Lower leg skin (tissue), 4 donors: ENCODE results near the gene COG8. TPM values are rescaled to one million over a fixed set of nuclear protein-coding genes. Genes with fewer than 3 reads are reported as not detected.

ENCODE experiments used
- DNase-seq, 2 donors: peaks; one replicate each; pipeline ENCODE4 v3.0.0-alpha.2; 2019; ENCODE audit warnings: low spot score in 2 of 2
- H3K4me3 ChIP-seq: fragments of 200-600 bp; sonication (generic); 2 replicates; pipeline ENCODE4 v1.5.1; 2017; ENCODE audit warnings: mild to moderate bottlenecking, low read depth; ENCODE audit not compliant: poor library complexity, severe bottlenecking
- CTCF ChIP-seq, 3 donors: fragments of 450-650 bp; IDR thresholded peaks; one replicate each; pipeline ENCODE4 v1.5.1; 2016; ENCODE audit warnings: antibody characterized with exemption in 3 of 3, mild to moderate bottlenecking in 3 of 3, moderate library complexity in 2 of 3
- POLR2A ChIP-seq, 2 donors: fragments of 450-650 bp; IDR thresholded peaks; one replicate each; pipeline ENCODE4 v1.6.1; 2016 to 2017; ENCODE audit warnings: antibody characterized with exemption in 2 of 2, mild to moderate bottlenecking in 1 of 2, moderate library complexity in 1 of 2
- WGBS, 2 donors: methylation state at CpG; one replicate each; pipeline ENCODE4 v1.1.5; 2018; 5-methylcytosine and 5-hydroxymethylcytosine counted together
- intact Hi-C: fragments of 100-400 bp; cut with DNase I; formaldehyde crosslinking; loops from one replicate; pipeline ENCODE4 v1.15.0; 2023; ENCODE audit warnings: low total_unique reads
- total RNA-seq, 4 donors: library from RNA; depleted of rRNA; stranded (reverse); fragments of >200 nt; gene quantifications; one replicate each; pipeline ENCODE4 v1.1.0, GENCODE V29; 2016

Gene COG8
- 10 to 100 TPM; 40.8 to 57.8 (median 47.6) TPM for total RNA-seq

DNA sequence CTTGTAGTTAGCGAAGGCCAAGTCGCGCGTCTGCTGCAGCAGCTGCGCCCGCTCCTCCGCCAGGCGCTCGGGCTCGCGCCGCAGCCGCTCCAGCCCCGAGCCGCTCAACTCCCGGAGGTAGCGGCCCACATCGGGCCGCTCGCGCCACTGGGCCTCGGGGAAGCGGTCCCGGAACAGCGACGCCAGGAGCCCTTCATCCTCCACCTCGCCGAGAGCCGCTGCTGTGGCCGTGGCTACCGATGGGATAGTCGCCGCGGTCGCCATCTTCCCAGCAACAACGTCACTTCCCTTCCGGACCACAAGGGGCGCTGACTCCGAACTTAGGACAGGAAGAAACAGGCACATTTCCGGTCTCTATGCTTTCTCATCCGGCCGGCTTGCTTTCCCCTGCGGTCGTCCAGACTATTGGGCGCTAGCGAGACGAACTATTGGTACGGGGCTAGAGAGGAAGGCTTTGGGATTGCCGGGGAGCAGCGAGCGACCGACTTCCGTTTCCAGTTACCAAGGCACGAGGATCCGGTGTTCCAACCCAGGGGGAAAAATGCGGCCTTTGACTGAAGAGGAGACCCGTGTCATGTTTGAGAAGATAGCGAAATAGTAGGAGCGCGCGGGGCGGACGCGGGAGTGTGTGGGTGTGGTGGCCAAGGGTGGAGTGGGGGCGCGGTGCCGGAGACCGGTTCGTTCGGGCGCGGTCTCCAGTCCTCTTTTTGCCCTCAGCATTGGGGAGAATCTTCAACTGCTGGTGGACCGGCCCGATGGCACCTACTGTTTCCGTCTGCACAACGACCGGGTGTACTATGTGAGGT lies at the start of gene COG8, which contains the start of gene NIP7:
COG8 (minus strand) TSS at position 276 of the 806 bp plus-strand sequence; CDS start at position 264, 12 bp downstream.
NIP7 (plus strand) TSS at position 484 of the 806 bp plus-strand sequence; CDS start at position 542, 58 bp downstream.
- peak within 1 kb of the TSS; percentile 69 for H3K4me3 ChIP-seq
- DNase-seq, result peak; percentile 97 to 98
- WGBS, 2 donors, result 0% methylated on average over 71 to 73 of the region's 77 CpGs
- intact Hi-C loops, result no loop called here
- TF ChIP-seq CTCF (IDR thresholded peaks at IDR 0.05), result peak in 1 of 3 donors; percentile 84
- no peak for TF ChIP-seq POLR2A (IDR thresholded peaks at IDR 0.05)

DNA sequence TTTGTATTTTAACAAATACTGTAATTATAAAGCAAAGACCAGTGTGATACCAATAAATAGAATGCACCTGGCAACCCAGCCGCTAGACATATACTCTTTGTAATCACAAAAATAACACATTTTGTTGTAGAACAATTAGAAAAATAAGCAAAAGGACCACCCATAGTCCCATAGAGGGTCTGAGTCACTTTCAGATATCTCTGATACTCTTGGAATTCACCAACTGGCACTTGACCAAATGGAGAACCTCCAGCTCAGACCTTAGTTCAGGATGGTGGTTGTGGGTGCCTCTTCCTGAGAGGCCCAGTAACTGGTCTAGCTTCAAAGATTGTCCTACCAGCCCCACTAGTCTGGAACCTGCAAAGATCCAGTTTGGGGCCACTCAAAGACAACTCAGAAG lies 47.2 kb upstream of the COG8 start:
- no peak overlapping the region for H3K4me3 ChIP-seq
- intact Hi-C loops, result no loop called here
- TF ChIP-seq CTCF (IDR thresholded peaks at IDR 0.05), result no peak
- TF ChIP-seq POLR2A (IDR thresholded peaks at IDR 0.05), result no peak
- 87 to 92% methylated on average over 1 of the region's 1 CpG for WGBS, 2 donors
- no peak for DNase-seq

DNA sequence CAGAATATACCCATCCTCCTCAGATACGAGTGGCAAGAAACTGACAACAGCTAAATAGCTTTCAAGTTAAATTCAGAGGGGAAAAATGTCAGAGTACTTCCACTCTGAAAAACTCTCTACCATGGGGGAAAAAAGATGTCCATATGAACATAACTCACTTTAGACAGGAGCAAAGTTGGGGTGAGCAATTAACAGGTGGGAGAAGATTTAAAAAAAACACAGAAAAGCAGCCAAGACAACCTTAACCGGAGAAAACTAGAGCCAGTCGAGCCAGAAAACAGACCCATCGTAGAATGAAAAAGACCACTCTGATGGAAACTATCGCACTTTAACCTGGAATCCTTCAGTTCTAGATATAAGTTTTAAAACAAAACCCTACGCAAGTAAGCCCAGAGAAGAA lies 45.6 kb upstream of the COG8 start:
- WGBS, 2 donors, result 2 to 5% methylated on average over 6 of the region's 6 CpGs
- H3K4me3 ChIP-seq, result peak overlapping the region; percentile 59
- TF ChIP-seq POLR2A (IDR thresholded peaks at IDR 0.05), result no peak
- TF ChIP-seq CTCF (IDR thresholded peaks at IDR 0.05), result no peak
- DNase-seq, result no peak
- intact Hi-C loops, result no loop called here

GRCh38 chr16:69382421-69382820 lies 43.1 kb upstream of the COG8 start:
- no peak overlapping the region for H3K4me3 ChIP-seq
- TF ChIP-seq CTCF (IDR thresholded peaks at IDR 0.05) (no peak), POLR2A (IDR thresholded peaks at IDR 0.05) (no peak)
- 93 to 95% methylated on average over 2 of the region's 2 CpGs for WGBS, 2 donors
- DNase-seq, result no peak
- intact Hi-C loops, result no loop called here

DNA sequence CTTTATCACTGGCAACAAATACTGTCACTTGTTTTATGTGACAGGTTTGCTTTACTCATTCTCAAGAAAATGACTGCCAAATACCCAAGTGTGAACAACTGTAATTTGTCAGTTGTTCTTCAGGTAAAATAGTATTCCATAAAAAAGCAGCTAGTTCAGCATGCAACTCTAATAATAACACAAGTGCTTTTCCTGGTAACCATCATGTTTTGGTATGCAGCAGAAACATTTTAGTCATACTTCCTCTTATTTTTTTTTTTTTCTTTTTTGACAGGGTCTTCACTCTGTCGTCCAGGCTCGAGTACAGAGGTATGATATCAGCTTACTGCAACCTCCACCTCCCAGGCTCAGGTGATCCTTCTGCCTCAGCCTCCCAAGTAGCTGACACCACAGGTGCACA lies 41.9 kb upstream of the COG8 start:
- no peak overlapping the region for H3K4me3 ChIP-seq
- TF ChIP-seq CTCF (IDR thresholded peaks at IDR 0.05), result no peak
- no peak for TF ChIP-seq POLR2A (IDR thresholded peaks at IDR 0.05)
- intact Hi-C loops, result no loop called here
- WGBS, 2 donors, result 68 to 77% methylated on average over 2 of the region's 2 CpGs
- DNase-seq, result no peak
